HUES6 (cell line): ENCODE data around the gene SMC1A.

Experiments
- H3K27ac ChIP-seq: 2 replicates; pipeline ENCODE4 v1.7.0; 2013; ENCODE audit warnings: low read depth, mild to moderate bottlenecking, low read length, inconsistent platforms
- H3K27me3 ChIP-seq: 2 replicates; pipeline ENCODE4 v1.6.1; 2013; ENCODE audit warnings: low read length; ENCODE audit not compliant: control insufficient read depth, insufficient read depth
- H3K36me3 ChIP-seq: 2 replicates; pipeline ENCODE4 v1.6.1; 2013; ENCODE audit warnings: low read length; ENCODE audit not compliant: control insufficient read depth, insufficient read depth
- H3K4me1 ChIP-seq: 2 replicates; pipeline ENCODE4 v1.6.1; 2013; ENCODE audit warnings: low read length; ENCODE audit not compliant: control insufficient read depth, insufficient read depth
- H3K4me3 ChIP-seq: 2 replicates; pipeline ENCODE4 v1.5.1; 2013; ENCODE audit warnings: low read depth, low read length
- H3K9ac ChIP-seq: one replicate; pipeline ENCODE4 v1.6.1; 2013; ENCODE audit warnings: mild to moderate bottlenecking, low read length
- H3K9me3 ChIP-seq: 2 replicates; pipeline ENCODE4 v1.6.1; 2013; ENCODE audit warnings: low read depth, low read length; ENCODE audit not compliant: control insufficient read depth, insufficient read depth

Gene SMC1A

GRCh38 chrX:53440621-53441517, 18.4 kb upstream of the SMC1A start:
- H3K4me3 ChIP-seq = peak overlapping the region; percentile 59
- no peaks in the 10 kb centered on the region; the same call in 1 of the 2 replicates for H3K9me3 ChIP-seq
- H3K4me1 ChIP-seq = peaks cover 2% of the 10 kb centered on the region; the same call in 1 of the 2 replicates
- H3K36me3 ChIP-seq = no peaks in the 10 kb centered on the region
- no peak overlapping the region for H3K27ac ChIP-seq
- H3K9ac ChIP-seq = peak overlapping the region; percentile 6
- peaks cover 33% of the 10 kb centered on the region for H3K27me3 ChIP-seq

- Histone ChIP-seq H3K36me3 (no peaks in the 10 kb centered on the region), H3K27ac (no peak overlapping the region), H3K9ac (no peak overlapping the region), H3K27me3 (peaks cover 33% of the 10 kb centered on the region), H3K4me3 (peak overlapping the region; percentile 59), H3K4me1 (peaks cover 2% of the 10 kb centered on the region; the same call in 1 of the 2 replicates), H3K9me3 (no peaks in the 10 kb centered on the region; the same call in 1 of the 2 replicates)
Observed at GRCh38 chrX:53440101-53440500, 17.6 kb upstream of the SMC1A start.

- peaks cover 33% of the 10 kb centered on the region for H3K27me3 ChIP-seq
- H3K9me3 ChIP-seq = no peaks in the 10 kb centered on the region; the same call in 1 of the 2 replicates
- H3K4me3 ChIP-seq = no peak overlapping the region
- peaks cover 6% of the 10 kb centered on the region; the same call in 1 of the 2 replicates for H3K4me1 ChIP-seq
- H3K27ac ChIP-seq = no peak overlapping the region
- no peaks in the 10 kb centered on the region for H3K36me3 ChIP-seq
- H3K9ac ChIP-seq = no peak overlapping the region
Observed at GRCh38 chrX:53438832-53439230, 16.4 kb upstream of the SMC1A start.

- H3K4me3 ChIP-seq = no peak overlapping the region
- peaks cover 6% of the 10 kb centered on the region; the same call in 1 of the 2 replicates for H3K4me1 ChIP-seq
- no peak overlapping the region for H3K9ac ChIP-seq
- H3K27ac ChIP-seq = no peak overlapping the region
- H3K9me3 ChIP-seq = no peaks in the 10 kb centered on the region; the same call in 1 of the 2 replicates
- H3K27me3 ChIP-seq = peaks cover 33% of the 10 kb centered on the region
- H3K36me3 ChIP-seq = no peaks in the 10 kb centered on the region
Observed at GRCh38 chrX:53438174-53438831, 15.8 kb upstream of the SMC1A start.

- no peak overlapping the region for H3K4me3 ChIP-seq
- no peaks in the 10 kb centered on the region; the same call in 1 of the 2 replicates for H3K9me3 ChIP-seq
- peaks cover 6% of the 10 kb centered on the region; the same call in 1 of the 2 replicates for H3K4me1 ChIP-seq
- peaks cover 2% of the 10 kb centered on the region; the same call in 1 of the 2 replicates for H3K36me3 ChIP-seq
- H3K9ac ChIP-seq = no peak overlapping the region
- no peak overlapping the region for H3K27ac ChIP-seq
- H3K27me3 ChIP-seq = peaks cover 33% of the 10 kb centered on the region
Observed at GRCh38 chrX:53437206-53437605, 14.8 kb upstream of the SMC1A start.

- H3K9ac ChIP-seq = no peak overlapping the region
- peaks cover 14% of the 10 kb centered on the region for H3K36me3 ChIP-seq
- no peak overlapping the region for H3K4me3 ChIP-seq
- peaks cover 28% of the 10 kb centered on the region for H3K27me3 ChIP-seq
- peaks cover 6% of the 10 kb centered on the region; the same call in 1 of the 2 replicates for H3K4me1 ChIP-seq
- H3K27ac ChIP-seq = no peak overlapping the region
- H3K9me3 ChIP-seq = no peaks in the 10 kb centered on the region; the same call in 1 of the 2 replicates
Observed at GRCh38 chrX:53435997-53436396, 13.5 kb upstream of the SMC1A start.

GRCh38 chrX:53433651-53434639, 11.5 kb upstream of the SMC1A start, which contains the start of gene HSD17B10:
TSS of gene HSD17B10 (minus strand) at chrX:53434370. CDS start at chrX:53434345, 25 bp downstream.
- H3K4me1 ChIP-seq = peaks cover 4% of the 10 kb centered on the region; the same call in 1 of the 2 replicates
- H3K9me3 ChIP-seq = no peaks in the 10 kb centered on the region; the same call in 1 of the 2 replicates
- peak within 1 kb of the TSS; percentile 94 for H3K4me3 ChIP-seq
- peaks cover 15% of the 10 kb centered on the region for H3K27me3 ChIP-seq
- H3K36me3 ChIP-seq = peaks cover 35% of the 10 kb centered on the region
- H3K27ac ChIP-seq = no peak within 1 kb of the TSS
- peak within 1 kb of the TSS; percentile 87 for H3K9ac ChIP-seq

GRCh38 chrX:53430231-53430630, 7.8 kb upstream of the SMC1A start:
- Histone ChIP-seq H3K36me3 (peaks cover 35% of the 10 kb centered on the region), H3K9me3 (peaks cover 2% of the 10 kb centered on the region; the same call in 1 of the 2 replicates), H3K9ac (no peak overlapping the region), H3K4me1 (peaks cover 4% of the 10 kb centered on the region; the same call in 1 of the 2 replicates), H3K27ac (no peak overlapping the region), H3K27me3 (no peaks in the 10 kb centered on the region), H3K4me3 (no peak overlapping the region)

GRCh38 chrX:53429755-53430154, 7.3 kb upstream of the SMC1A start:
- Histone ChIP-seq H3K27me3 (no peaks in the 10 kb centered on the region), H3K4me1 (peaks cover 4% of the 10 kb centered on the region; the same call in 1 of the 2 replicates), H3K9ac (no peak overlapping the region), H3K9me3 (peaks cover 2% of the 10 kb centered on the region; the same call in 1 of the 2 replicates), H3K36me3 (peaks cover 35% of the 10 kb centered on the region), H3K27ac (no peak overlapping the region), H3K4me3 (no peak overlapping the region)

- H3K27me3 ChIP-seq = no peaks in the 10 kb centered on the region
Observed at GRCh38 chrX:53422861-53423306, 430 bp upstream of the SMC1A start, which contains the start of gene RIBC1. TSS of gene RIBC1 (plus strand) at chrX:53422873. CDS start at chrX:53426277, 3,404 bp downstream.

More at GRCh38 chrX:53422861-53423306, 430 bp upstream of the SMC1A start, which contains the start of gene RIBC1:
- no peaks in the 10 kb centered on the region for H3K36me3 ChIP-seq
- peaks cover 5% of the 10 kb centered on the region; the same call in 1 of the 2 replicates for H3K9me3 ChIP-seq
- H3K4me3 ChIP-seq = peak within 1 kb of the TSS; percentile 87
- H3K4me1 ChIP-seq = peaks cover 10% of the 10 kb centered on the region
- peak within 1 kb of the TSS; percentile 99 for H3K9ac ChIP-seq
- peak within 1 kb of the TSS; percentile 96 for H3K27ac ChIP-seq
